B cell (primary cell): Measurements from ENCODE around the gene UBD. TPM values are rescaled to one million over a fixed set of nuclear protein-coding genes. Genes with fewer than 3 reads are reported as not detected.

Experiments
- ATAC-seq: fragments of 200-7000 bp; cut with Tn5 transposase; one replicate; pipeline ENCODE4 v1.10.0; 2021; ENCODE audit warnings: low read depth, mild to moderate bottlenecking, moderate number of reproducible peaks, moderate library complexity
- CTCF ChIA-PET: fragments of 350-600 bp; sonication (Branson Sonifier 250); formaldehyde crosslinking; loops from one replicate; lab custom pipeline; 2021; ENCODE audit warnings: antibody characterized with exemption, inconsistent platforms; lab: Charles Lee
- POLR2A ChIA-PET: fragments of 350-600 bp; sonication (Branson Sonifier 250); formaldehyde crosslinking; loops from one replicate; lab custom pipeline; 2021; ENCODE audit warnings: antibody characterized with exemption; lab: Charles Lee
- DNase-seq: peaks from one replicate; pipeline ENCODE4 v3.0.0; 2013
- H2AFZ ChIP-seq: 2 replicates; pipeline ENCODE4 v1.6.1; 2012; ENCODE audit warnings: mild to moderate bottlenecking, low read depth, low read length; ENCODE audit not compliant: insufficient read depth, poor library complexity, severe bottlenecking
- H3K27ac ChIP-seq, 2 donors: 1 replicate in 1 of 2; 2 replicates in 1 of 2; pipeline ENCODE4 v1.5.1; 2012 to 2013; ENCODE audit warnings: low read length in 2 of 2, mild to moderate bottlenecking in 2 of 2, moderate library complexity in 1 of 2
- H3K27me3 ChIP-seq, 4 experiments: fragments of 200-600 bp in 1 of 4; sonication (generic) in 1 of 4; replicated peaks in 1 of 4; 1 replicate in 2 of 4; 2 replicates in 2 of 4; pipeline versions ENCODE4 v1.6.1 to v1.7.0; 2013 to 2016; ENCODE audit warnings: low read length in 3 of 4, mild to moderate bottlenecking in 2 of 4, mixed read lengths in 1 of 4, moderate library complexity in 1 of 4; ENCODE audit not compliant: insufficient read depth in 4 of 4, control insufficient read depth in 3 of 4; ENCODE audit errors: control extremely low read depth in 1 of 4
- H3K36me3 ChIP-seq, 2 experiments: replicated peaks in 1 of 2; 1 replicate in 1 of 2; 2 replicates in 1 of 2; pipeline versions ENCODE4 v1.6.1 to v1.7.1; 2013; ENCODE audit warnings: low read length in 1 of 2; ENCODE audit not compliant: insufficient read depth in 2 of 2, control insufficient read depth in 1 of 2; ENCODE audit errors: control extremely low read depth in 1 of 2, extremely low read depth in 1 of 2
- H3K4me1 ChIP-seq, 2 donors: fragments of 200-600 bp in 1 of 2; sonication (generic) in 1 of 2; 1 replicate in 1 of 2; 2 replicates in 1 of 2; pipeline versions ENCODE4 v1.5.1 to v1.6.1; 2013 to 2017; ENCODE audit warnings: low read length in 2 of 2; ENCODE audit not compliant: control insufficient read depth in 2 of 2, insufficient read depth in 2 of 2
- H3K4me2 ChIP-seq: replicated peaks from 2 replicates; pipeline ENCODE3; 2012; ENCODE audit warnings: mild to moderate bottlenecking, low read depth, low read length; ENCODE audit not compliant: poor library complexity, severe bottlenecking
- H3K4me3 ChIP-seq, 5 experiments: fragments of 200-600 bp in 1 of 5; sonication (generic) in 1 of 5; 1 replicate in 3 of 5; 2 replicates in 2 of 5; pipeline versions ENCODE4 v1.5.1 to v1.7.0; 2011 to 2016; ENCODE audit warnings: low read length in 4 of 5, mild to moderate bottlenecking in 4 of 5, low read depth in 2 of 5, control low read depth in 1 of 5, moderate library complexity in 1 of 5; ENCODE audit not compliant: insufficient read depth in 1 of 5; ENCODE audit errors: control extremely low read depth in 1 of 5, extremely low read depth in 1 of 5
- H3K79me2 ChIP-seq: fragments of 200-600 bp; sonication (generic); one replicate; pipeline ENCODE4 v1.6.0; 2016; ENCODE audit warnings: low read length; ENCODE audit not compliant: control insufficient read depth, insufficient read depth
- H3K9ac ChIP-seq: fragments of 200-600 bp; sonication (generic); 2 replicates; pipeline ENCODE4 v1.6.1; 2017; ENCODE audit warnings: mild to moderate bottlenecking, low read length, moderate library complexity
- H3K9me3 ChIP-seq, 3 donors: one replicate each; pipeline versions ENCODE4 v1.6.1 to v1.7.1; 2013; ENCODE audit warnings: low read length in 2 of 3; ENCODE audit not compliant: control insufficient read depth in 2 of 3, insufficient read depth in 1 of 3; ENCODE audit errors: control extremely low read depth in 1 of 3
- H4K20me1 ChIP-seq: 2 replicates; pipeline ENCODE4 v1.6.0; 2012; ENCODE audit warnings: mild to moderate bottlenecking, low read length; ENCODE audit not compliant: insufficient read depth, control insufficient read depth, poor library complexity, severe bottlenecking
- H3K27ac Mint-ChIP-seq: one replicate; pipeline ENCODE4 v1.8.0; 2021; ENCODE audit warnings: mixed read lengths
- H3K27me3 Mint-ChIP-seq: one replicate; pipeline ENCODE4 v1.8.0; 2021; ENCODE audit warnings: mixed read lengths
- H3K4me1 Mint-ChIP-seq: one replicate; pipeline ENCODE4 v1.8.0; 2021; ENCODE audit warnings: mixed read lengths
- H3K4me3 Mint-ChIP-seq: one replicate; pipeline ENCODE4 v1.8.0; 2021; ENCODE audit warnings: mixed read lengths
- H3K9me3 Mint-ChIP-seq: one replicate; pipeline ENCODE4 v1.8.0; 2022; ENCODE audit warnings: mixed read lengths; ENCODE audit not compliant: insufficient read depth
- EZH2 ChIP-seq: IDR thresholded peaks from 2 replicates; pipeline ENCODE4 v1.6.1; 2012; ENCODE audit warnings: borderline replicate concordance, low read depth, mild to moderate bottlenecking, moderate library complexity, low read length; ENCODE audit not compliant: insufficient read depth, poor library complexity, severe bottlenecking
- WGBS: methylation state at CpG from one replicate; pipeline ENCODE4 v1.1.5; 2013; ENCODE audit warnings: missing lambda C conversion rate; ENCODE audit not compliant: insufficient coverage; 5-methylcytosine and 5-hydroxymethylcytosine counted together
- intact Hi-C: fragments of 100-400 bp; cut with micrococcal nuclease; formaldehyde crosslinking; loops from one replicate; pipeline ENCODE4 v1.10.0; 2022
- polyA plus RNA-seq: library from polyadenylated mRNA; depleted of rRNA; stranded (reverse); fragments of >200 nt; gene quantifications from 2 replicates; pipeline ENCODE4 v1.2.3, GENCODE V29; 2012
- total RNA-seq, 2 donors: library from RNA; stranded (reverse); fragments of 120-200 nt in 1 of 2; gene quantifications; 1 replicate in 1 of 2; 2 replicates in 1 of 2; pipeline versions ENCODE4 v1.2.3 to v1.2.4, GENCODE V29; 2013 to 2022
- TF ChIP-seq, protein P1 (sequence below): fragments of 200-600 bp; IDR thresholded peaks from one replicate; pipeline ENCODE4 v1.8.0; 2022; ENCODE audit warnings: antibody characterized with exemption, mild to moderate bottlenecking

The UBD gene
- total and polyA plus RNA-seq, 2 donors (not counting 1 experiment from before 2014, with no cell fraction given): not detected

- Histone ChIP-seq H3K27ac (no peak overlapping the region), H3K4me3 (no peak overlapping the region), H3K36me3 (peaks cover 0 to 58% of the 10 kb centered on the region in 2 experiments), H3K27me3 (no peaks in the 10 kb centered on the region), H3K9me3 (no peaks in the 10 kb centered on the region), H3K4me1 (no peaks in the 10 kb centered on the region), H3K9ac (no peak overlapping the region), H2AFZ (no peak overlapping the region), H4K20me1 (no peaks in the 10 kb centered on the region), H3K4me2 (no peak overlapping the region), H3K79me2 (no peaks in the 10 kb centered on the region)
- ChIA-PET POLR2A (no interaction called here), CTCF (interaction anchor here (1.7 kb wide), 1 partner anchor 50 kb away, joined by 6 read pairs; no protein-coding TSS in a partner anchor)
- Mint-ChIP-seq H3K27ac (no peak overlapping the region), H3K4me3 (no peak overlapping the region), H3K4me1 (no peaks in the 10 kb centered on the region), H3K9me3 (no peaks in the 10 kb centered on the region), H3K27me3 (no peaks in the 10 kb centered on the region)
- ATAC-seq (no peak), DNase-seq (no peak)
- 100% methylated on average over 2 of the region's 2 CpGs for WGBS
- TF ChIP-seq, protein P1, sequence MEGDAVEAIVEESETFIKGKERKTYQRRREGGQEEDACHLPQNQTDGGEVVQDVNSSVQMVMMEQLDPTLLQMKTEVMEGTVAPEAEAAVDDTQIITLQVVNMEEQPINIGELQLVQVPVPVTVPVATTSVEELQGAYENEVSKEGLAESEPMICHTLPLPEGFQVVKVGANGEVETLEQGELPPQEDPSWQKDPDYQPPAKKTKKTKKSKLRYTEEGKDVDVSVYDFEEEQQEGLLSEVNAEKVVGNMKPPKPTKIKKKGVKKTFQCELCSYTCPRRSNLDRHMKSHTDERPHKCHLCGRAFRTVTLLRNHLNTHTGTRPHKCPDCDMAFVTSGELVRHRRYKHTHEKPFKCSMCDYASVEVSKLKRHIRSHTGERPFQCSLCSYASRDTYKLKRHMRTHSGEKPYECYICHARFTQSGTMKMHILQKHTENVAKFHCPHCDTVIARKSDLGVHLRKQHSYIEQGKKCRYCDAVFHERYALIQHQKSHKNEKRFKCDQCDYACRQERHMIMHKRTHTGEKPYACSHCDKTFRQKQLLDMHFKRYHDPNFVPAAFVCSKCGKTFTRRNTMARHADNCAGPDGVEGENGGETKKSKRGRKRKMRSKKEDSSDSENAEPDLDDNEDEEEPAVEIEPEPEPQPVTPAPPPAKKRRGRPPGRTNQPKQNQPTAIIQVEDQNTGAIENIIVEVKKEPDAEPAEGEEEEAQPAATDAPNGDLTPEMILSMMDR: no peak
- no peak for TF ChIP-seq EZH2
- intact Hi-C loops: no loop called here
These were observed 44.4 kb upstream of the UBD start for GRCh38 chr6:29603930-29604329.

DNA sequence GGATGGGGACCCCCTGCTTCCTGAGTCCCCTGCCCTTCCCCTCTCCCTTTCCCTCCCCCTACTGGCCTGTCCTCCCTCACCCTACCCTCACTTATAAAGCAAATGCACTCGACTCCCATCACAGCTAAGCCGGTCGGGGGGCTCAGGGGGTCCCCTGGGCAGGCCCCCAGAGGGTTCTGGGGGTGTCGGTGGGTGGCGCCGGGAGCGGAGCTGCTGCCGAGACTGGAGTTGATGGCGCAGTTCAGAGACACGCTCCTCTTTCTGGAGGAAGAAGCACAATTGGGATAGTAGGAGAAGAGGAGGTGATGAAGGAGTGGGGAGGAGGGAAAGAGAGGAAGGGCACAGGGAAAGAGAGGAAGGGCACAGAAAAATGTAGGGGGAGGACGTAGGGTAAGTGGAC is 43.9 kb upstream of the UBD start:
- CTCF ChIA-PET: interaction anchor here (1.2 to 1.7 kb wide), 2 partner anchors 16 to 50 kb away, joined by 3 to 6 read pairs; no protein-coding TSS in a partner anchor

More for the DNA sequence above, 43.9 kb upstream of the UBD start:
- H3K9me3 ChIP-seq: no peaks in the 10 kb centered on the region
- POLR2A ChIA-PET: no interaction called here
- no peak overlapping the region for H3K4me2 ChIP-seq
- no peaks in the 10 kb centered on the region for H4K20me1 ChIP-seq
- Mint-ChIP-seq H3K27ac (no peak overlapping the region), H3K4me3 (no peak overlapping the region), H3K27me3 (no peaks in the 10 kb centered on the region), H3K4me1 (no peaks in the 10 kb centered on the region), H3K9me3 (no peaks in the 10 kb centered on the region)
- no peak overlapping the region for H3K27ac ChIP-seq
- H2AFZ ChIP-seq: no peak overlapping the region
- no peaks in the 10 kb centered on the region for H3K27me3 ChIP-seq
- 93% methylated on average over 11 of the region's 11 CpGs for WGBS
- no peak overlapping the region for H3K4me3 ChIP-seq
- intact Hi-C loops: no loop called here
- ATAC-seq: no peak
- peaks cover 0 to 53% of the 10 kb centered on the region in 2 experiments for H3K36me3 ChIP-seq
- H3K9ac ChIP-seq: no peak overlapping the region
- no peaks in the 10 kb centered on the region for H3K79me2 ChIP-seq
- DNase-seq: no peak
- TF ChIP-seq EZH2: no peak
- TF ChIP-seq, protein P1: no peak
- no peaks in the 10 kb centered on the region for H3K4me1 ChIP-seq
